A673 (cell line): ENCODE results near the gene LDLRAD3. TPM values are rescaled to one million over a fixed set of nuclear protein-coding genes. Genes with fewer than 3 reads are reported as not detected.

Experiments
- BruUV-seq: library from RNA; stranded (reverse); fragments of 400-500 nt; replicated peaks from 2 replicates; lab custom pipeline; 2021; lab: Mats Ljungman, UMichigan
- CTCF ChIA-PET: fragments of 300-600 bp; sonication (Branson Sonifier 250); formaldehyde crosslinking; loops from one replicate; lab custom pipeline; 2022; ENCODE audit warnings: antibody characterized with exemption; lab: Charles Lee
- POLR2A ChIA-PET: fragments of 300-600 bp; sonication (Branson Sonifier 250); formaldehyde crosslinking; loops from one replicate; lab custom pipeline; 2022; ENCODE audit warnings: antibody characterized with exemption; ENCODE audit not compliant: low non-redundant PET; lab: Charles Lee
- DNase-seq: peaks from one replicate; pipeline ENCODE4 v3.0.0-alpha.2; 2015; ENCODE audit warnings: low spot score
- H3K27ac ChIP-seq: fragments of 200-600 bp; sonication (generic); 2 replicates; pipeline ENCODE4 v1.5.1; 2016; ENCODE audit warnings: mixed run types, low read depth, mild to moderate bottlenecking, mixed read lengths, antibody characterized with exemption, low read length; ENCODE audit not compliant: poor library complexity, severe bottlenecking
- H3K27me3 ChIP-seq: fragments of 200-600 bp; sonication (generic); replicated peaks from 2 replicates; pipeline ENCODE4 v1.6.1; 2017; ENCODE audit warnings: mixed run types, low read depth, mild to moderate bottlenecking, mixed read lengths, antibody characterized with exemption, low read length; ENCODE audit not compliant: insufficient read depth, poor library complexity
- H3K36me3 ChIP-seq: fragments of 200-600 bp; sonication (generic); 2 replicates; pipeline ENCODE4 v1.6.1; 2016; ENCODE audit warnings: mixed run types, mild to moderate bottlenecking, mixed read lengths, antibody characterized with exemption, low read length; ENCODE audit not compliant: insufficient read depth, poor library complexity, severe bottlenecking
- H3K4me1 ChIP-seq: fragments of 200-600 bp; sonication (generic); 2 replicates; pipeline ENCODE4 v1.6.1; 2017; ENCODE audit warnings: mixed run types, mild to moderate bottlenecking, mixed read lengths, antibody characterized with exemption, low read length; ENCODE audit not compliant: insufficient read depth, poor library complexity, severe bottlenecking
- H3K4me3 ChIP-seq: fragments of 200-600 bp; sonication (generic); 2 replicates; pipeline ENCODE4 v1.5.1; 2016; ENCODE audit warnings: low read depth, mixed run types, mild to moderate bottlenecking, mixed read lengths, low read length; ENCODE audit not compliant: poor library complexity, severe bottlenecking
- H3K9me3 ChIP-seq: fragments of 200-600 bp; sonication (generic); 2 replicates; pipeline ENCODE4 v1.6.1; 2016; ENCODE audit warnings: mixed run types, low read depth, mild to moderate bottlenecking, mixed read lengths, antibody characterized with exemption, low read length; ENCODE audit not compliant: poor library complexity, severe bottlenecking
- CTCF ChIP-seq: fragments of 300-800, 200-600 bp; sonication (generic); conservative IDR thresholded peaks from 2 replicates; pipeline ENCODE4 v1.5.1; 2017; ENCODE audit warnings: low read depth, mild to moderate bottlenecking, antibody characterized with exemption, low read length, moderate library complexity, mixed read lengths
- EZH2 ChIP-seq: fragments of 200-600 bp; sonication (generic); IDR thresholded peaks from 2 replicates; pipeline ENCODE4 v1.6.1; 2017; ENCODE audit warnings: borderline replicate concordance, low read depth, mild to moderate bottlenecking, mixed read lengths, antibody characterized with exemption, low read length; ENCODE audit not compliant: poor library complexity, severe bottlenecking
- intact Hi-C: fragments of 100-400 bp; cut with micrococcal nuclease; formaldehyde crosslinking; loops from one replicate; pipeline ENCODE4 v1.10.0; 2022; ENCODE audit not compliant: unreplicated experiment
- total RNA-seq: library from RNA; stranded (reverse); gene quantifications from 2 replicates; pipeline ENCODE4 v1.2.3, GENCODE V29; 2021

The LDLRAD3 gene
- total RNA-seq, 1 experiment from 2014 or later = 13.1 TPM

GRCh38 chr11:36212564-36213392, 268.9 kb downstream of the LDLRAD3 start:
- Histone ChIP-seq H3K36me3 (no peaks in the 10 kb centered on the region), H3K9me3 (no peaks in the 10 kb centered on the region), H3K27ac (no peak overlapping the region), H3K27me3 (no peaks in the 10 kb centered on the region), H3K4me3 (no peak overlapping the region), H3K4me1 (no peaks in the 10 kb centered on the region)
- intact Hi-C loops = no loop called here
- BruUV-seq = no TSS peak
- peak; percentile 54 for DNase-seq
- ChIA-PET CTCF (no interaction called here), POLR2A (no interaction called here)
- TF ChIP-seq EZH2 = no peak
- no peak for TF ChIP-seq CTCF

GRCh38 chr11:36213393-36213840, 269.6 kb downstream of the LDLRAD3 start:
- TF ChIP-seq CTCF (no peak), EZH2 (no peak)
- Histone ChIP-seq H3K9me3 (no peaks in the 10 kb centered on the region), H3K27ac (no peak overlapping the region), H3K36me3 (no peaks in the 10 kb centered on the region), H3K4me1 (no peaks in the 10 kb centered on the region), H3K27me3 (no peaks in the 10 kb centered on the region), H3K4me3 (no peak overlapping the region)
- no peak for DNase-seq
- ChIA-PET CTCF (no interaction called here), POLR2A (no interaction called here)
- no TSS peak for BruUV-seq
- intact Hi-C loops = no loop called here

- no peak for DNase-seq
- intact Hi-C loops = no loop called here
- H3K9me3 ChIP-seq = peaks cover 3% of the 10 kb centered on the region
- no peak overlapping the region for H3K4me3 ChIP-seq
- TF ChIP-seq CTCF = no peak
- no peak for TF ChIP-seq EZH2
- ChIA-PET POLR2A (no interaction called here), CTCF (no interaction called here)
- H3K27me3 ChIP-seq = no peaks in the 10 kb centered on the region
- H3K27ac ChIP-seq = no peak overlapping the region
- H3K4me1 ChIP-seq = no peaks in the 10 kb centered on the region
- no TSS peak for BruUV-seq
- no peaks in the 10 kb centered on the region for H3K36me3 ChIP-seq
These were observed 270.6 kb downstream of the LDLRAD3 start for GRCh38 chr11:36214480-36214879.
